ENCODE measurements around the gene GATAD2A. TPM values are rescaled to one million over a fixed set of nuclear protein-coding genes. Genes with fewer than 3 reads are reported as not detected.

GATAD2A gene
- total RNA-seq, 1 experiment from 2014 or later: 39.0 TPM

GRCh38 chr19:19540715-19541515, 135.4 kb downstream of the GATAD2A start:
- in situ Hi-C loops (cut with HindIII; ENCODE audit: low pct_unique_long_range_greater_than_20kb, low sequenced_read_pairs): no loop called here
- DNase-seq (ENCODE audit: low read depth, low spot score): peak; percentile 50

- DNase-seq (ENCODE audit: low read depth, low spot score): no peak
- in situ Hi-C loops (cut with HindIII; ENCODE audit: low pct_unique_long_range_greater_than_20kb, low sequenced_read_pairs): no loop called here
Observed at GRCh38 chr19:19541616-19542015, 136.1 kb downstream of the GATAD2A start.

- DNase-seq (ENCODE audit: low read depth, low spot score): no peak
- in situ Hi-C loops (cut with HindIII; ENCODE audit: low pct_unique_long_range_greater_than_20kb, low sequenced_read_pairs): no loop called here
Observed at GRCh38 chr19:19542507-19542906, 137.0 kb downstream of the GATAD2A start.

GRCh38 chr19:19543101-19543500, 137.6 kb downstream of the GATAD2A start:
- in situ Hi-C loops (cut with HindIII; ENCODE audit: low pct_unique_long_range_greater_than_20kb, low sequenced_read_pairs): no loop called here
- DNase-seq (ENCODE audit: low read depth, low spot score): no peak

GRCh38 chr19:19543640-19544039, 138.2 kb downstream of the GATAD2A start:
- no peak for DNase-seq (ENCODE audit: low read depth, low spot score)
- in situ Hi-C loops (cut with HindIII; ENCODE audit: low pct_unique_long_range_greater_than_20kb, low sequenced_read_pairs): no loop called here

- in situ Hi-C loops (cut with HindIII; ENCODE audit: low pct_unique_long_range_greater_than_20kb, low sequenced_read_pairs): no loop called here
- no peak for DNase-seq (ENCODE audit: low read depth, low spot score)
Observed at GRCh38 chr19:19544257-19544953, 138.9 kb downstream of the GATAD2A start.

GRCh38 chr19:19544954-19545591, 139.6 kb downstream of the GATAD2A start:
- in situ Hi-C loops (cut with HindIII; ENCODE audit: low pct_unique_long_range_greater_than_20kb, low sequenced_read_pairs): no loop called here
- DNase-seq (ENCODE audit: low read depth, low spot score): no peak

GRCh38 chr19:19545707-19546106, 140.2 kb downstream of the GATAD2A start:
- DNase-seq (ENCODE audit: low read depth, low spot score): no peak
- in situ Hi-C loops (cut with HindIII; ENCODE audit: low pct_unique_long_range_greater_than_20kb, low sequenced_read_pairs): no loop called here

GRCh38 chr19:19546751-19547162, 141.3 kb downstream of the GATAD2A start:
- in situ Hi-C loops (cut with HindIII; ENCODE audit: low pct_unique_long_range_greater_than_20kb, low sequenced_read_pairs): no loop called here
- no peak for DNase-seq (ENCODE audit: low read depth, low spot score)

GRCh38 chr19:19547674-19548336, 142.3 kb downstream of the GATAD2A start:
- in situ Hi-C loops (cut with HindIII; ENCODE audit: low pct_unique_long_range_greater_than_20kb, low sequenced_read_pairs): no loop called here
- no peak for DNase-seq (ENCODE audit: low read depth, low spot score)

- in situ Hi-C loops (cut with HindIII; ENCODE audit: low pct_unique_long_range_greater_than_20kb, low sequenced_read_pairs): no loop called here
- DNase-seq (ENCODE audit: low read depth, low spot score): no peak
Observed at GRCh38 chr19:19548915-19549759, 143.7 kb downstream of the GATAD2A start.

- in situ Hi-C loops (cut with HindIII; ENCODE audit: low pct_unique_long_range_greater_than_20kb, low sequenced_read_pairs): no loop called here
- DNase-seq (ENCODE audit: low read depth, low spot score): no peak
Observed at GRCh38 chr19:19549804-19550464, 144.5 kb downstream of the GATAD2A start.

- no peak for DNase-seq (ENCODE audit: low read depth, low spot score)
- in situ Hi-C loops (cut with HindIII; ENCODE audit: low pct_unique_long_range_greater_than_20kb, low sequenced_read_pairs): no loop called here
Observed at GRCh38 chr19:19550485-19550929, 145.0 kb downstream of the GATAD2A start.

GRCh38 chr19:19550972-19551852, 145.7 kb downstream of the GATAD2A start:
- in situ Hi-C loops (cut with HindIII; ENCODE audit: low pct_unique_long_range_greater_than_20kb, low sequenced_read_pairs): no loop called here

GRCh38 chr19:19551853-19552192, 146.3 kb downstream of the GATAD2A start:
- in situ Hi-C loops (cut with HindIII; ENCODE audit: low pct_unique_long_range_greater_than_20kb, low sequenced_read_pairs): no loop called here
- DNase-seq (ENCODE audit: low read depth, low spot score): no peak

More at GRCh38 chr19:19550972-19551852, 145.7 kb downstream of the GATAD2A start:
- DNase-seq (ENCODE audit: low read depth, low spot score): no peak

- DNase-seq (ENCODE audit: low read depth, low spot score): peak; percentile 26
- in situ Hi-C loops (cut with HindIII; ENCODE audit: low pct_unique_long_range_greater_than_20kb, low sequenced_read_pairs): no loop called here
Observed at GRCh38 chr19:19552798-19553197, 147.3 kb downstream of the GATAD2A start.
